HG03135 (cell line): ENCODE measurements around the gene DGKK.
"Not testable (repeated sequence)": the region's sequence is repeated elsewhere in the genome, so short reads cannot be mapped to it uniquely, and the experiment has no call there.

Experiments used
- ATAC-seq: cut with Tn5 transposase; IDR thresholded peaks from one replicate; pipeline ENCODE4 v1.9.1; 2021; ENCODE audit warnings: mild to moderate bottlenecking, moderate library complexity; ENCODE audit not compliant: unreplicated experiment

Gene DGKK

DNA sequence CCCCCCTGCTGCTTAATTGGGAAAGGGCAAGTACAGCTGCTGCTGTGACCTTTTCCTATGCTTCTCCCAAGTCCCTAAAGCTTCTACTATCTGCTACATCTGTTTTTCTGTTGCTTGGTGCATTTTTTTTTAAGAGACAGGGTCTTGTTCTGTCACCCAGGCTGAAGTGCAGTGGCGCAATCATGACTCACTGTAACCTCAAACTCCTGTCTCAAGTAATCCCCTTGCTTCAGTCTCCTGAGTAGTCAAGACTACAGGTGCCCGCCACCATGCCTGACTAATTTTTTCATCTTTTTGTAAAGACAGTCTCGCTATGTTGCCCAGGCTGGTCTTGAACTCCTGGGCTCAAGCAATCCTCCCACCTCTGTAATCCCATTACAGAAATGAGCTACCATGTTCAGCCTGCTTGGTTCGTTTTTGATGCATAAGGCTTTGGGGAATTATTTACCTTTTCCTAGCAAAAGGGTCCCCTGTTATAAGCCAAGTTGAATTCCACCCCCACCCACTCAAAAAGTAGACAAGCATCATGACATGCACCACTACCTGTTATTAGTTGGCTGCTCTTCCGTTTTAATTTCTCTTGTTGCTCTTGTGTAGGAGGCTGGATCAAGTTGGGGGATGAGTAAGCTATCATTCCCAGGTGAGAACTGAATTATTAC lies 39.6 kb downstream of the DGKK start:
- ATAC-seq, result no peak

- ATAC-seq, result no peak
These were observed 42.5 kb downstream of the DGKK start for GRCh38 chrX:50428174-50428573.

- ATAC-seq, result no peak
These were observed 62.6 kb downstream of the DGKK start for GRCh38 chrX:50407976-50408375.

GRCh38 chrX:50403903-50404302 lies 66.7 kb downstream of the DGKK start:
- ATAC-seq, result no peak

DNA sequence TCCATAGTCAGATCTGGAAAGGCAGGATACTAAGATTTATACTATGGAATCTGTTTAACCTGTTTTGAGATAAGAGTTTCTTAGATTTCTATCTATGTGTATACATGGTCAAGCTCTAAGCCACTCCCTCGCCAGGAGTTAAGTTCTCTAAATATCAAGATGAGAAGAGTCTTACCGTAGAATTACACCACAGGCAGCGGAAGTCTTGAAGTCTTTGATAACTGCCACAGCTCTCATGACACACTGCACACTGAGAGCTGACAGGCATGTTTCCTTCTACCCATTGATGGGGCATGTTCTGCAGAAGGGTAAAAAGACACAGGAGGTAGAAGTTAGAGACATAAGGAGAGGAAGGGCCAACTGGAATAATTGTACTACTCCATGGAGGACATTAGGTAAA lies 67.7 kb downstream of the DGKK start:
- no peak for ATAC-seq

- ATAC-seq, result no peak
These were observed 76.7 kb downstream of the DGKK start for GRCh38 chrX:50393902-50394301.

- no peak for ATAC-seq
These were observed 84.1 kb downstream of the DGKK start for GRCh38 chrX:50386520-50386919.

GRCh38 chrX:50381729-50382415 lies 88.8 kb downstream of the DGKK start:
- no peak for ATAC-seq

GRCh38 chrX:50375481-50376267 lies 95.0 kb downstream of the DGKK start:
- ATAC-seq, result no peak

DNA sequence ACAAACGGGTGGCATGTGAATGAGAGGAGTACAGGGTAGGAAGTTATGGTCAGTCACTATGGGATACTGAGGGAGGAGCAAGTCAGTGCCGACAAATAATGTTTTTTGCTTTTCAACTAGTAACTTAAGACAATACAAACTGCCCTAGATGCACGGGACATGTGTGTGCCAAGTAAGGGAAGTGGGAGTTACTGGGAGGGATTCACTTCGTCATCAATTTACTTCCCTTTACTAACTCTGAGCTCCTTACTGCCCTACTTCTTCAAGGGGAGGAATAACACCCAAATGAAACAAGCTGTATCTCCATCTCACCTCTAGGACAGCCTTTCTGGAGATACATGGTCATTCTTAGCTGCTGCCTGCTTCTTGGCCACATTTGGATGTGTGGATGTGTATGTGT lies 97.7 kb downstream of the DGKK start:
- no peak for ATAC-seq

DNA sequence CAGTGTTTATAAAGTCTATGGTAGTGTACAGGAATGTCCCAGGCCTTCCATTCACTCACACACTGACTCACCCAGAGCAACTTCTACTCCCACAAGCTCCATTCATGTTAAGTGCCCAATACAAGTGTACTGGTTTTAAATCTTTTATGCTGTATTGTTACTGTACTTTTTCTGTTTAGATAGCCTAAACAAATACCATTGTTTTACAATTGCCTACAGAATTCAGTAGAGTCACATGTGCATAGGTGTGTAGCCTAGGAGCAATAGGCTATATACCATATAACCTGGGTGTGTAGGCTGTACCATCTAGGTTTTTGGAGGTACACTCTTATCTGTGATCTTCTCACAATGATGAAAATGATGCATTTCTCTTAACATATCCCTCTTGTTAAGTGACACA lies 126.7 kb downstream of the DGKK start:
- ATAC-seq, result no peak

- ATAC-seq, result no peak
These were observed 137.3 kb downstream of the DGKK start for GRCh38 chrX:50333308-50333707.

DNA sequence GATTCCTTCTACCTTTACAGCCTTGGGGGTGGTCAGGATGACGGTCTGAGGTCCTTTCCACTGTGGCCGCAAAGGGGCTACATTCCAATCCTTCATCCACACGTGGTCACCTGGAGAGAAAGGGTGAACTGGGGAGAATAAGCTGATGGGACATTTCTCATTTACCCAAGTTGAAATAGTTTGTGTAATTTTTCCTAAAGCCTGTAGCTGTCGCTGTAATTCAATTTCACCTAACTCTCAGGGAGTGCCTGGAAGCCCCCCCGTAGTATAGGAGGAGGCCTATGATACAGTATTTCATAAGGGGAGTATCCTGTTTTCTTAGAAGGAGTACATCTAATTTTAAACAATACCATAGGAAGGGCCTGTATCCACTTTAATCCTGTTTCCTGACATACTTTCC lies 138.0 kb downstream of the DGKK start:
- ATAC-seq, result not testable (repeated sequence)

DNA sequence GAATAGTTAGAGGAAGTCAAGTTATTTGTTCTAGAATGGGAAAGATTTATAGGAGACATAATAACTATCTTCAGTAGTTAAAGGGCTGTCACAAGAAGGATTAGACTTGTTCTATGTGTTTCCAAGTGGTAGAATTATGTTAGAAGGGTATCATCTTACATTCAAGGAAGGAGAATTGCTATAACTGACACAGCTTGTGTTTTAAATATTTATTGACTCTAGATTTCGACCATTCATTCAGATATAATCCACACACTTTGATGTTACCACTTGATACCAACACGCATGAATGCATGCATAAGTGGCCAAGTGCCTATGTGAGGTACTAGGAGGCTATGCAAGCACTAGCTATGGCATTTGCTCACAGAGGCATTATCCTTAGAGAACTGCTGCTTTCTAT lies 143.4 kb downstream of the DGKK start:
- ATAC-seq, result no peak
